ENCODE results near the gene NRTN. TPM values are rescaled to one million over a fixed set of nuclear protein-coding genes. Genes with fewer than 3 reads are reported as not detected.

Gene NRTN
- total and polyA plus RNA-seq, 2 of the 13 experiments (the other 11 are each of a cell fraction or from before 2014, with no cell fraction given), result 4.1 to 5.3 TPM

- no peak for TF ChIP-seq SOX13 (IDR thresholded peaks at IDR 0.05)
- TF ChIP-seq SOX13 (CRISPR knock-in tag; conservative IDR thresholded peaks at IDR 0.05 in 1 of 2, IDR thresholded peaks at IDR 0.05 in 1 of 2), result peak in 1 of 2 experiments; percentile 30; a peak in 1 of 4 replicates
- TF ChIP-seq GABPB1 (CRISPR knock-in tag; IDR thresholded peaks at IDR 0.05), result peak; percentile 75; the same call in 1 of the 2 replicates
- TF ChIP-seq GZF1 (CRISPR knock-in tag; IDR thresholded peaks at IDR 0.05), result no peak
- TF ChIP-seq ZNF616 (CRISPR knock-in tag; IDR thresholded peaks at IDR 0.05; ENCODE audit: low read depth), result peak; percentile 59; the same call in 1 of the 2 replicates
- peak; percentile 30; the same call in 1 of the 2 replicates for TF ChIP-seq ZBTB14 (CRISPR knock-in tag; IDR thresholded peaks at IDR 0.05)
- 0 out of 2 replicates have a peak, but pooled peaks have one; percentile 53 for TF ChIP-seq ZNF780A (CRISPR knock-in tag; IDR thresholded peaks at IDR 0.05)
- TF ChIP-seq AGO1 (IDR thresholded peaks at IDR 0.05; ENCODE audit: low read depth, low read length, poor library complexity, severe bottlenecking), result peak; percentile 85
- TF ChIP-seq ZNF234 (CRISPR knock-in tag; conservative IDR thresholded peaks at IDR 0.05), result no peak
- TF ChIP-seq IKZF4 (CRISPR knock-in tag; IDR thresholded peaks at IDR 0.05; ENCODE audit: borderline replicate concordance, low read depth, not compliant biosample characterization), result peak; percentile 13
- peak; percentile 31; the same call in 1 of the 2 replicates for TF ChIP-seq LBX2 (CRISPR knock-in tag; IDR thresholded peaks at IDR 0.05; ENCODE audit: borderline replicate concordance)
- peak; percentile 96 for TF ChIP-seq XRCC5 (optimal IDR thresholded peaks at IDR 0.05; ENCODE audit: low read length)
- TF ChIP-seq HES4 (CRISPR knock-in tag; IDR thresholded peaks at IDR 0.05; ENCODE audit: borderline replicate concordance), result no peak
- TF ChIP-seq SPEN (CRISPR knock-in tag; IDR thresholded peaks at IDR 0.05; ENCODE audit: low read depth), result peak; percentile 78
- no peak for TF ChIP-seq FOXP1 (IDR thresholded peaks at IDR 0.05)
- TF ChIP-seq FOXP1 (CRISPR knock-in tag; IDR thresholded peaks at IDR 0.05), result no peak
- TF ChIP-seq GATAD1 (CRISPR knock-in tag; IDR thresholded peaks at IDR 0.05), result peak; percentile 60; the same call in 1 of the 2 replicates
- TF ChIP-seq MTERF4 (CRISPR knock-in tag; IDR thresholded peaks at IDR 0.05), result 0 out of 2 replicates have a peak, but pooled peaks have one; percentile 14
- TF ChIP-seq ZNF280B (CRISPR knock-in tag; IDR thresholded peaks at IDR 0.05; ENCODE audit: borderline replicate concordance), result no peak
- TF ChIP-seq CEBPB (IDR thresholded peaks at IDR 0.05; ENCODE audit: borderline replicate concordance, low read depth, low read length), result no peak
- peak; percentile 75 for TF ChIP-seq BCL3 (CRISPR knock-in tag; IDR thresholded peaks at IDR 0.05)
- TF ChIP-seq SAP130 (CRISPR knock-in tag; IDR thresholded peaks at IDR 0.05; ENCODE audit: low read depth), result peak; percentile 70
- TF ChIP-seq KLF15 (CRISPR knock-in tag; IDR thresholded peaks at IDR 0.05; ENCODE audit: borderline replicate concordance), result 0 out of 2 replicates have a peak, but pooled peaks have one; percentile 40
- no peak; the same call in 1 of the 2 replicates for TF ChIP-seq ATF7 (IDR thresholded peaks at IDR 0.05)
- no peak for TF ChIP-seq ATF7 (CRISPR knock-in tag; IDR thresholded peaks at IDR 0.05)
Measured at GRCh38 chr19:5803752-5804515, 933 bp upstream of the NRTN start (continued).
